ENCODE data around the gene ARHGEF9. TPM values are rescaled to one million over a fixed set of nuclear protein-coding genes. Genes with fewer than 3 reads are reported as not detected.
"Not testable (repeated sequence)": the region's sequence is repeated elsewhere in the genome, so short reads cannot be mapped to it uniquely, and the experiment has no call there.

ARHGEF9 gene
- total and polyA plus RNA-seq, 10 of the 15 experiments (the other 5 are each of a cell fraction or from before 2014, with no cell fraction given): 3.2 to 25.2 (median 14.3) TPM

DNA sequence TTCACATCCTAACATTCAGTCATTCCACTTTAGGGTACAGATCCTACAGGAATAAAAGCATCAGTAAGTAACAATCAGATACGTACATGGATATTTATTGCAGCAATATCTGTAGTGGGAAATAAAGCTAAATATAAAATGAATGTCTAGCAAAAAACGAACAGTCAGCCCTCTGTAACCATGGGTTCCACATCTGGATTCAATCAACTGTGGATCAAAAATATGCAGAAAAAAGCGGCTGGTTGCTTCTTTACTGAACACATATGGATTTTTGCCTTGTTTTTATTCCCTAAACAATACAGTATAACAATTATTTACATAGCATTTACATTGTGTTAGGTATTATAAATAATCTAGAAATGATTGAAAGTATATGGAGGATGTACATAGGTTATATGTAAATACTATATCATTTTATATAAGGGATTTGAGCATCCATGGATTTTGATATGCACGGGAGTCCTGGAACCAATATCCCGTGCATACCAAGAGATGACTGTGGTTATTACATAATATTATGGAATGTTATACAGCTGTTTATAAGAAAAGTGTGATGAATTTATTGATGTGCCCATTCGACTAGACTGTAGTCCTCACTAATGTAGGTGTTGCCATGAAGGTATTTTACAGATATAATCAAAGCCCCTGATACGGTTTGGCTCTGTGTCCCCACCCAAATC, 132.8 kb downstream of the ARHGEF9 start (continued):
- no peak for TF ChIP-seq CBX3 (IDR thresholded peaks at IDR 0.05; ENCODE audit: borderline replicate concordance, low read depth)

DNA sequence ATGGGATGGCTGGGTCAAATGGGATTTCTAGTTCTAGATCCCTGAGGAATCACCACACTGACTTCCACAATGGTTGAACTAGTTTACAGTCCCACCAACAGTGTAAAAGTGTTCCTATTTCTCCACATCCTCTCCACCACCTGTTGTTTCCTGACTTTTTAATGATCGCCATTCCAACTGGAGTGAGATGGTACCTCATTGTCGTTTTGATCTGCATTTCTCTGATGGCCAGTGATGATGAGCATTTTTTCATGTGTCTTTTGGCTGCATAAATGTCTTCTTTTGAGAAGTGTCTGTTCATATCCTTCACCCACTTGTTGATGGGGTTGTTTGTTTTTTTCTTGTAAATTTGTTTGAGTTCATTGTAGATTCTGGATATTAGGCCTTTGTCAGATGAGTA, 139.3 kb downstream of the ARHGEF9 start:
- BruUV-seq (replicated peaks); H3K27me3 ChIP-seq (replicated peaks in 1 of 2; ENCODE audit: control insufficient read depth in 2 of 2, insufficient read depth in 2 of 2, low read length in 1 of 2); DNase-seq (ENCODE audit: low read depth, low spot score); CTCF ChIA-PET; H3K79me2 ChIP-seq (ENCODE audit: control insufficient read depth, insufficient read depth, low read length); H2AFZ ChIP-seq (ENCODE audit: control insufficient read depth, low read depth, low read length); SMC1A ChIA-PET (ENCODE audit: uncharacterized antibody, unreplicated experiment); FAIRE-seq; H3K4me3 ChIP-seq; RAD21 ChIA-PET (ENCODE audit: unreplicated experiment); H3K9me3 ChIP-seq (replicated peaks; ENCODE audit: control insufficient read depth, insufficient read depth, low read length); POLR2A ChIA-PET; H3K9ac ChIP-seq (ENCODE audit: control insufficient read depth, insufficient read depth, low read length); H3K4me1 ChIP-seq (ENCODE audit: control insufficient read depth, insufficient read depth, low read length); H4K20me1 ChIP-seq (ENCODE audit: control insufficient read depth, insufficient read depth); H3K4me2 ChIP-seq (ENCODE audit: control insufficient read depth, insufficient read depth); intact Hi-C loops (cut with micrococcal nuclease; ENCODE audit: unreplicated experiment); in situ Hi-C loops (cut with MboI); H3K36me3 ChIP-seq (ENCODE audit: control insufficient read depth in 2 of 2, insufficient read depth in 2 of 2, low read length in 1 of 2); H3K27ac ChIP-seq (ENCODE audit: control insufficient read depth, insufficient read depth); ATAC-seq: not testable (repeated sequence)
- 67% methylated on average over 2 of the region's 2 CpGs for WGBS (ENCODE audit: insufficient coverage, insufficient replicate concordance, low lambda C conversion rate, missing lambda C conversion rate)

DNA sequence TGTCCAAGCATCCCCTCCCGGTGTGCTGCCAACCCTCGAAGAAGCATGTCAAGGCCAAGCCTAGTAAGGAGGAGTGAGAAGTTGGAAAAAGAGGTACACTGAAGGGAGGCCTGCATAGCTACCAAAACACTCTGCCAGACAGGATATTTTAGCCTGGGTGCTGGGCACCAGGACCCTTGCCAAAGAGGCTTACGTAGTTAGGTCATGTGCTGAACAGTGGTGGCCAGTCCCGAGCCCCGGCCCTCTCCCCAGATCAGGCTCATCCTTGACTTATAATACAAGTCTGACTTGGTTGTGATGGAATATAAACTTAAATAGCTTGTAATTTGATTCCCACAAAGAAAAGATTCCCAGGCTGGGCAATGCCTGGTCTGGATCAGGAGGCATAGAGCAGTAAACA, 149.3 kb downstream of the ARHGEF9 start:
- no peaks in the 10 kb centered on the region for H3K79me2 ChIP-seq (ENCODE audit: control insufficient read depth, insufficient read depth, low read length)
- H3K27me3 ChIP-seq (replicated peaks in 1 of 2; ENCODE audit: control insufficient read depth in 2 of 2, insufficient read depth in 2 of 2, low read length in 1 of 2): no peaks in the 10 kb centered on the region
- CTCF ChIA-PET: no interaction called here
- H3K4me2 ChIP-seq (ENCODE audit: control insufficient read depth, insufficient read depth): no peak overlapping the region
- no TSS peak for BruUV-seq (replicated peaks)
- DNase-seq (ENCODE audit: low read depth, low spot score): no peak
- H3K9ac ChIP-seq (ENCODE audit: control insufficient read depth, insufficient read depth, low read length): no peak overlapping the region
- POLR2A ChIA-PET: no interaction called here
- H3K9me3 ChIP-seq (replicated peaks; ENCODE audit: control insufficient read depth, insufficient read depth, low read length): no peaks in the 10 kb centered on the region; the same call in 2 of the 3 replicates
- RAD21 ChIA-PET (ENCODE audit: unreplicated experiment): no interaction called here
- TF ChIP-seq HDAC6 (IDR thresholded peaks at IDR 0.05; ENCODE audit: unreplicated experiment) (no peak), RCOR1 (conservative IDR thresholded peaks at IDR 0.05; ENCODE audit: low read depth, low read length) (no peak)
- no peak for FAIRE-seq
- intact Hi-C loops (cut with micrococcal nuclease; ENCODE audit: unreplicated experiment) (no loop called here), in situ Hi-C loops (cut with MboI) (no loop called here)
- no peaks in the 10 kb centered on the region for H4K20me1 ChIP-seq (ENCODE audit: control insufficient read depth, insufficient read depth)
- no peak overlapping the region for H3K4me3 ChIP-seq
- no peaks in the 10 kb centered on the region for H3K36me3 ChIP-seq (ENCODE audit: control insufficient read depth in 2 of 2, insufficient read depth in 2 of 2, low read length in 1 of 2)
- 92% methylated on average over 5 of the region's 5 CpGs for WGBS (ENCODE audit: insufficient coverage, insufficient replicate concordance, low lambda C conversion rate, missing lambda C conversion rate)
- H2AFZ ChIP-seq (ENCODE audit: control insufficient read depth, low read depth, low read length): no peak overlapping the region
- H3K27ac ChIP-seq (ENCODE audit: control insufficient read depth, insufficient read depth): no peak overlapping the region
- no peak for ATAC-seq
- no peaks in the 10 kb centered on the region for H3K4me1 ChIP-seq (ENCODE audit: control insufficient read depth, insufficient read depth, low read length)
- SMC1A ChIA-PET (ENCODE audit: uncharacterized antibody, unreplicated experiment): interaction anchor here (0.9 kb wide), 1 partner anchor 126 kb away, joined by 3 read pairs; no protein-coding TSS in a partner anchor
